HFF-Myc (cell line): ENCODE measurements around the gene ORC6.

Source experiments
- DNase-seq: peaks from one replicate; pipeline ENCODE4 v3.0.0-alpha.2; 2011; ENCODE audit warnings: low read depth; ENCODE audit errors: extremely low read depth
- H3K4me3 ChIP-seq: replicated peaks from 2 replicates; pipeline ENCODE4 v1.5.1; 2011; ENCODE audit warnings: low read depth, mild to moderate bottlenecking, control low read depth, low read length
- CTCF ChIP-seq: IDR thresholded peaks from 2 replicates; pipeline ENCODE4 v1.5.1; 2012; ENCODE audit warnings: mild to moderate bottlenecking, low read depth, low read length, control low read depth; ENCODE audit errors: missing control alignments

Gene ORC6

GRCh38 chr16:46739934-46740333 lies 50.5 kb downstream of the ORC6 start:
- no peak for TF ChIP-seq CTCF
- H3K4me3 ChIP-seq = no peak overlapping the region
- no peak for DNase-seq

- no peak for DNase-seq
- H3K4me3 ChIP-seq = no peak overlapping the region
- TF ChIP-seq CTCF = no peak
These were observed 53.8 kb downstream of the ORC6 start for GRCh38 chr16:46743232-46743719.

GRCh38 chr16:46745617-46746016 lies 56.2 kb downstream of the ORC6 start:
- no peak overlapping the region for H3K4me3 ChIP-seq
- DNase-seq = no peak
- no peak for TF ChIP-seq CTCF

- TF ChIP-seq CTCF = no peak
- DNase-seq = no peak
These were observed 57.6 kb downstream of the ORC6 start for GRCh38 chr16:46746821-46747776.

More at GRCh38 chr16:46746821-46747776, 57.6 kb downstream of the ORC6 start:
- no peak overlapping the region for H3K4me3 ChIP-seq
